HG03103 (cell line): Measurements from ENCODE around the gene TRIM66.

Experiments
- ATAC-seq: cut with Tn5 transposase; IDR thresholded peaks from one replicate; pipeline ENCODE4 v1.9.1; 2021; ENCODE audit warnings: low read depth; ENCODE audit not compliant: unreplicated experiment

The TRIM66 gene

DNA sequence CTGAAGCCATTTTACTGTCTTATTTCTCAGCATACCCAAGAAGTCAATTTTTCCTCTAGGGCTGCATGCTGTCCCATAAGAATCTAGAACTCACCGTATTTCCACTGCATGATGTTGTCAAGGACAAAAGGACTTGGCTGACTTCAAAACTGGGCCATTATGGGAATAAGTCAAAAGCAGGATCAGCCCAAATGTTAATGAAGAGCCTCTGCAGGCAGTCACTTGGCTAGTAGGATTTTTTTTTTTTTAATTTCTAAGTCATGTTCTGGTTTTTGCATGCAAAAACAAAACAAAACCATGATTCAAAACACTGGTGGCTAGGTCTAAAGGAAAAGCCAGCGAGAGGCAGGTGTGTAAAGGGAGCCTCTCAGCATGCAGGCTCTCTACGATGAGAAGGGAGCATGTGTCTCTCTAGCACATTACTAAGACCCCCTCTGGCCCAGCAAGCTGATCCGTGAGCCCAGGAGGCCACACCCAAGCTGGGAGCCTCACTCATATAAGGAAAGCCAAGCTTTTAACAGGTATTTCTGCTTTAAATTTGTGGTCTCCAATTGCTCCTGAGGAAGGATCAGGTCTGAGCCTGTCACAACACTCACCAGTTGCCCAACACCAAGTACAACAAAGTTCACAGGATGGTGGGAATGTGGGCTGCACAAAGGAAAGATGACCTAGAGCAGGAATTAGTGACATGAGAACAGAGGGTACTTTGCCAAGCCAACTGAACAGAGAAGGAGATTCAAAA, 67.0 kb downstream of the TRIM66 start:
- ATAC-seq = no peak

DNA sequence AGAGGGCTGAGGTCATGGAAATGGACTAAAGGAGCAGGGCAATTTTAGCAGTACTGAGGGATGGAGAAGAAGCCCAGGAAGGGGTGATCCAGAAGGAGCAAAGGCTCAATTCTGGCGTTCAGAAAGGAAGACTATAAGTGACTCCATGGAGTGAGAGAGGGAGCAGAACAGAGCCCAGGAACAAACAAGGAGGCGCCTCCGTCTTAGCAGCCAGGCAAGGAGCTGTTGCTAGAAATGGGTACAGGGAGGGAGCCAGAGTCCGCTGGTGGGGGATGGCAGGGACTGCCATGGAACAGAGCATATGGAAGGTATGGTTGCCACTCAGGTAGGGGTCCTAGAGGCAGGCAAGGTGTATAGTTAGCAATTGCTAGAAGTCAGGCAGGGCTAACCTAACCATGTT, 68.0 kb downstream of the TRIM66 start:
- ATAC-seq = no peak

DNA sequence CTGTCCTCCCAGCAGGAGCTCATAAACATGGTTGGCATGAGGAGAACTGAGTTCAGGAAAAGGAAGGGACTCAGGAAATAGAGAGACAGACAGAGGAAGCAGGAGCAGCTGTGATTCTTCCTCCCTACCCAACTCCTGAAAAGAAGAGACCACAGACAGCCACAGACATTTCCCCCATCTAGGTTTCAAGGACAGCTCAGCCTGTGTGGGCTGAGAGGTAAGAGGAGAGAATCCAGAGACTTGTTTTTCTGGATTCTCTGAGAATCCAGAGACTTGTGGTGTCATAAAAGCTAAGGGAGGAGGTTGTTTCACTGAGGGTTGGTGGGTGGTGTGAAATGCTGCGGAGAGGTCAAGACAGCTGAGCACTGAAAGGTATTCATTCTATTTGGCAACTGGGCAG, 69.4 kb downstream of the TRIM66 start:
- no peak for ATAC-seq

DNA sequence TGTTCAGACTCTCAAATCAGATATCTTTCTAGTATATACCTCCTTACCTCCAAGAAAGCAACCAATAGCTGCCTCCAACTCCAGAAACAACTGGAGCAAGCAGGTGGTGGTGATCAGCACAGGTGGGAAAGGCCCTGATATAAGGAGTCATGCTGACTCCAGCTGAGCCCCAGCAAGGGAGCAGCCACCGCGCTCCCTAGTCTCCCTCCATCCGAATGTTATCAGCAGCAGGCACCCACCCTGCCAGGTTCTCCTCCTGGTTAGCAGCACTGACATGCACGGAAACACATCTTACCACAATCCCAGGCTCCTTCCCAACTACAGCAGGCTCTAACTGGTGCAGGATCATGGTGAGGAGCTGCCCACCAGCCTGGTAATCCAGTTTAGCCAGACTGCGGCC, 69.9 kb downstream of the TRIM66 start:
- ATAC-seq = no peak

DNA sequence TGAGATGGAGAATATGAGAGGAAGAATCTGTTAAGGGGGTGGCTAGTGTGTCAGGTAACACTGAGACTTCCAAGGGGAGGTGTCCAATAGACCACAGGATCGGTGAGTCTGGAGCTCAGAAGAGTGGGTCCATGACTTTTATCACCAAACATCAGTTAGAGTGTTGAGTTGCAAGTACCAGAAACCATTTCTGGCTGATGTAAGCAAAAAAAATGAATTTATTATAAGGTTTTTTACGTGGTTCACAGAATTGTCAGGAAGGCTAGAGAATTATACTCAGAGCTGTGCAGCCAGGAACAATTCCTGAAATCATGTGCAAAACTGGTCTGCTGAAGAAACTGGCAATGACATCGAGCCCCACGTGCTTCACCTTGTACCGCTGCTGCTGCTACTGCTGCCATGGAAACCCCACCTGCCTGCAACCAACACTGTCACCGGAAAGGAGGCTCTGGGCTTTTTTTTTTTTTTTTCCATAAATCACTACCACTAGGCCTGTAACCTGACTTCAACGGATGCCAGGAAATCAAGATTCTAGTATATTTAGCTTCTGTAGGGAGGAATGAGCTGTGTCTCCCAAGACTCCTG, 71.8 kb downstream of the TRIM66 start:
- ATAC-seq = no peak

DNA sequence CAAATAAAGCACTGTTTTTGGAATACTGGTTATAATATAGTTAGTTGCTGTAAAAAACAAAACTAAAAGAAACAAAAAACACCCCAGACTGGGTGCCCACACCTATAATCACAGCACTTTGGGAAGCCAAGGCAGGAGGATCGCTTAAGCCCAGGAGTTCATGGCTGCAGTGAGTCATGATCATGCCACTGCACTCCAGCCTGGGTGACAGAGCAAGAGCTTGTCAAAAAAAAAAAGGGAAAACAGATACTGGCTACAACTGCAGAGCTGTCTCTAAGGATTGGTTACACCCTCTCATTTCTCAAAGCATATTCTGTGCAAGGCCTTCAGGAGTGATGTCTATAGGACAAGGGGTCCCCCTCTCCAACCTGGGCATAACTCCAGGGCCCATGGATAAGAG, 73.8 kb downstream of the TRIM66 start:
- ATAC-seq = no peak

DNA sequence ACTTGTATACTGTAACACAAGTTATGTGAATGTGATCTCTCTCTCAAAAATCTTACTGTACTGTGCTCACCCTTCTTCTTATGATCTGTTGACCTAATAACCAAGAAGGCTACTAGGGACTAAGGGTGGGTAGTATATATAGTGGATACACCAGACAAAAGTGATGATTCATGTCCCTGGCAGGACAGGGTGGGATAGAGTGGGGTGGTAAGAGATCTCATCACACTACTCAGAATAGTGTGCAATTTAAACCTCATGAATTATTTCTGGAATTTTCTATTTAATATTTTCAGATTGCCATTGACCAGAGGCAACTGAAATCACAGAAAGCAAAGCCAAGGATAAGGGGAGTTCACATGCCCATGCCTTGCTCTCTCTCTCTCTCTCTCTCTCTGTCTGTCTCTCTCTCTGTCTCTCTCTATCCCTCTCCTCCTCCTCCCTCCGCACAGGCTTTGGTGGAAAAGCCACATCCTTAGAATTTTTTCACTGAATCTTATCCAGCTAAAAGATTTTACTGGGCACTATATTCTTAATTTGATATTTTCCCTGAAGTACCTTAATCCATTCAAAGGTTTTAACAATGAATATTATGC, 76.4 kb downstream of the TRIM66 start:
- ATAC-seq = no peak

DNA sequence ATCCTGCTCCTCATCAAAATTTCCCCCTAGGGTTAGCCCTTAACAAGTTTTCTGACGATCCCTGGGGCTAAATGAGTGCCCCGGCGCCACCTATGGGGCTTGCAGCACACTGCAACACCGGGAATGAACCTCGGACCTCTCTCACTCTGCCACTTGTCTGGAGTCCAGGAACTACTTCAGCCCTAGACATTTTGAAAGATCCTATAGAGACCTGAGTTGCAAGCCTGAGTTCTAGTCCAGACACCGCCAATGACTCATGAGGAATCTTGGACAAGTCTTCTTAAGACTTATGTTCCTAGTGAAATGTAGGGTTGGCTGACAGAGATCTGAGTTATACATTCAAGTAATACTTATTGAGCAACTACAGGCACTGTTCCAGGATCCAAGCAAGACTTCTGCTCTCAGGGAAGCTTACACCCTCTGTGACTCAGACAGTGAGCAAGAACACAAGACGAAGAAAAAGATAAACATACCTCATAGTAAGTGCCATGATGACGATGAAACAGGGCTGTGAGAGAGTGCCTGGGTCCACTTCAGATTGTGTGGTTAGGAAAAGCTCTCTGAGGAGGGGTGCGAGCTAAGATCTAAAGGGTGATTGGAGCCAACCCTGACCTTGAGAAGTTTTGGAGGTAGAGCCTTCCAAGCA, 78.3 kb downstream of the TRIM66 start:
- peak; percentile 76 for ATAC-seq

DNA sequence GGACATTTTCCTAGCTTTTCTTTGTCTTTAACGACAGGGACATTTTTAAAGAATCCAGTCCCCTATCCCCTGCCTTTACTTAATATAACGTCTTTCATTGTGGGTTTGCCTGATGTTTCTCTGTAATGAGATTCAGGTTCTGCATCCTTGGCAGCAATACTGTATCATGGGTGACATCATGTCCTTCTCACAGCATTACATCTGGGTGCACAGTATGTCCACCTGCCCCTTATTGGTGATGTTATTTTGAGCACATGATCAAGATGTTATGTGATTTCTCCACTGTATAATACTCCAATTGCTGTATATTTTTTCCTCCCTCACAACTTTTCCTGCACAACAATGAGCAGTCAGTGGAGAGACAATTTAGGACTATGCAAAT, 78.8 kb downstream of the TRIM66 start:
- ATAC-seq = no peak

DNA sequence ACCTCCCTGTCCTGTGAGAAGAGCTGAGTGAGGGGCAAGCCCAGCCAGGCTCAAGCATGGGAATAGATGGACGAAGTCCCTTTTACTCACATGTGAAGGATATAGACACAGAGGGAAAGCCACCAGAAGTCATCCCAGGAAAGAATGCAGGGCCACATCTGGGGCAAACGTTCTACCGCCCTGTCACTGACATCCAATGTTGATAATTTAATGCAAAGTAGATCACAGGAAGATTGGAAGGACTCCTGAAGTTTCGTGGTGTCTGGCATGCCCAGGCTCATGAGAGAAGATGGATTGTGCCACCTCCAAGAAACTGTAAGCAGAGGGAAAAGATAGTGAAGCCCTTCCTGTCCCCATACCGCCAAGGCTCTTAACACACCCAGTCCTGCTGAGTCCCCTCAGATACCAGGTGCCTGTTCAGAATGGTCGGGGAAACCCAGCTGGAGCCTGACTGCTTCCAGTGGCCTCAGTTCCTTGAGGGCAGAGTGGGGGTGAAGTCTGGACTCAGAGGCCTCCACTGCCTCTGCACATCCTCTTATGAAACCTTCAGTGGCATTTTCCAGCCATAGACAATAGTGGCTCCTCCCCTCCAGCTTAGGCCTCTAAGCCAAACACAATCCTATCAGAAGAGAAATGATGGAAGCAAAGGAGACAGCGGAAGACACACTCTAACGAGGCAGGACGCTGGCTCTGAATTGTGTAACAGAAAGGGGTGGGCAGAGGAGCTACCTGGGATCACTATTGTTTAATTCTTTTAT, 80.9 kb downstream of the TRIM66 start:
- no peak for ATAC-seq

DNA sequence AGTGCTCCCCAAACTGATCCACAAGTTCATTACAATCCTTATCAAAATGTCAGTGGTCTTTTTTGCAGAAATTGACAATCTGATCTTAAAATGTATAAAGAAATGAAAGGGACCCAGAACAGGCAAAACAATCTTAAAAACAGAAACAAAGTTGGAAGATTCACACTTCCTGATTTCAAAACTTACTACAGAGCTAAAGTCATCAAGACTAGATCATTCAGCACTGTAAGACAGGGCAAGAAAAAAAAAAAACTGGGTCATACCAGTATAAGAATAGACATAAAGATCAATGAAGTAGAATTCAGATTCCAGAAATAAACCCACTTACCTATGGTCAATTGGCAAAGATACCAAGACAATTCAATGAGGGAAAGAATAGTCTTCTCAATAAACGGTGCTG, 84.0 kb downstream of the TRIM66 start:
- ATAC-seq = no peak

DNA sequence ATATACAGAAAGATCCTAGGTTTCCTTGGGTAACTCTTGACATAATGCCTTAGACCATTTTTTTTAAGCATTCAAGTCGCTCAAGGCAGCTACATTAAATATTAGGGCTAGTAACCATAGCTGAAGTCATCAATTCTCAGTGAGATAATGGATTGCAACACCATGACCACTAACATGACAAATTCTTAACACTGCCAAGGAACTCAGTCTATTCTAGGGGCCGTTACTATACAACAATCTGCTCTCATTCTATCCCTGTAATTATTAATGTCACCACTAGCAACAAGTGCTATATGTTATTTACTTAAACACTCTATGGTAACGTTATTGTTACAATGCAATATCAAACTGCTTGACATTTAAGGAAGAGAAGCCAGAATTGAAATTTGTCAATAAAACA, 85.3 kb downstream of the TRIM66 start:
- ATAC-seq = no peak

DNA sequence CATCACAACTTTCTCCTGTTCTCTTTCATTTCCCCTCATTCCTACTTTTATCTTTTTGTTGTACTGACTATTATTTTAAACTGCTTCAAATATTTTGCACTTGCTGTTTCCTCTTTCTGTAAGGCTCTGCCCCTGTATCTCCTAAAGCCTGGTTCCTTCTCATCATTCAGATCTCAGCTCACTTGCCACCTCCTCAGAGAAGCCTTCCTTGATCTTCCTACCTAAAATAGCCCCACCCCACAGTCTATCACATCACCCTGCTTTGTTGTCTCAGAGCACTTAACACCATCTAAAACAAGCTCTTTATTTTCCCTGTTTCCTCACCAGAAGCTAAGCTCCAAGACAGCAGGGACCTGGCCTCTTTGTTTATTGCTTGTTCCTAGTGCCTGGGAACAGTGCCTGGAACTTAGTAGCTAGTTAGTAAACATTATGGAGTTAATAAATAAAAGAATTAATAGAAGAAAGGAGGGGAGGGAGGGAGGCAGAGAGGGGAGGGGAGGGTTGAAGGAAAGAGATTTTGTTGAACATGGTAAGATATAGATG, 85.9 kb downstream of the TRIM66 start:
- ATAC-seq = no peak

DNA sequence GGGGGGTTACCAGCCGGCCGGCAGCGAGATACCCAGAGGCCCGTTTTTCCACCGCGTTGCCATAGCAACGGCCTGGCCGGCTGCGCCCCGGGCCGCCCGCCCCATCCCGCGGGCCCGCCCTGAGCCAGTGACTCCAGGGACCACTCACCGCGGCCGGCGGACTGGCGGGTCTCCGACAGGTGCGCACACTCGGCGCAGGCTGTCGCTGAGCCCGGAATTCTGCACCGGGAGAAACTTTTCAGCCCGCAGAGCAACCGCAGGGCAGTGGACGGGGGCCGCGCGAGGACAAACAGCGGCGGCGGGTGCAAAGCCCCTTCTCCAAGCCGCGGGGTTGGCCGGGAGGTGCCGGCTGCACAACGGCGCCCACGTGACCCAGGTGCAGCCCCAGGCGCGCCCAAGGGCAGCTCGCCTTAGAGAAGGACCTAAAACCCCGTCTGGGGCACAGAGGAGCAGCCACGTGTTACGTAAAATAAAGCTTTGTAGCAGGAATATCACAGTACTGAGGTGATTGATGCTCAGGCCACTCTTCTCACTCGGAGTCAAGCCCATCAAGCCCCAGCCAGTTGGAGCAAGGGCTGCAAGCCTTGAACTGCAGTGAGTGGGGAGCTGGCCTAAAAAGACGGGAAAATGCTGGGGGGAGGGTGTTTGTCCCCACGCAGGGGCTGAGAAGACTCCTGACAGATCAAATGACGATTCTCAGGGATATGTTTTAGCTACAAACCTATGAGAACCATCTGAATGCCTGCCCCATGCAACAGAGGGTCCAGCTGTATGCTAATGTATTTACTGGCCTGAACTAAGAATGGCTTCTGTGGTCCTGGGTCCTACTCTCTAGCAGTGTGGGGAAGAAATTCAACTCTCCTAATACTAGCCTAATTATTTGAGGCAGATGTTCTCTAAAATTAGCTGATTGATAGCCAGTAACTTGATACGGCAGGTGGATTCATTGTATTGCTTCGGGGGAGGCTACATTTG, 88.2 kb downstream of the TRIM66 start, which contains the start of gene STK33:
Gene STK33, minus strand, starts transcription at position 294 of the 975 bp plus-strand sequence. CDS start 119,323 bp downstream, outside the sequence.
- peak; percentile 96 for ATAC-seq

DNA sequence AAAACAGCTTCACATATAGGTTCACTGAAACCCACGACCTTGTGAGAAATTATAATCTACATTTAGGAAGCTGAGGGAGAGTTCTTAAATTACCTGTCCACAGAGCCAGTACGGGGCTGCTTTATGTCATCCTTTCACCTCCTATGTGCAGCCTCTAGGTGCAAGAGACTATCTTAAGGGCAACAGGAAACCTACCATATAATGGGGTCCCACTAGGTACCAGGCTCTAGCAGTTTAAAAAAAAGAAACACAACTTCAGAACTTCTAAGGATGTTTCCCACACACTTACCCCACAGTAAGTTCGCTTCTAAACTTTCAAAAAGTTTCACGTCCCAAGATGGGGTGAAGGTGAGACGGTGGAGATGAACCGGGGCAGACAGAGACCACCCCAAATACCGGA, 89.0 kb downstream of the TRIM66 start:
- ATAC-seq = peak; percentile 21

DNA sequence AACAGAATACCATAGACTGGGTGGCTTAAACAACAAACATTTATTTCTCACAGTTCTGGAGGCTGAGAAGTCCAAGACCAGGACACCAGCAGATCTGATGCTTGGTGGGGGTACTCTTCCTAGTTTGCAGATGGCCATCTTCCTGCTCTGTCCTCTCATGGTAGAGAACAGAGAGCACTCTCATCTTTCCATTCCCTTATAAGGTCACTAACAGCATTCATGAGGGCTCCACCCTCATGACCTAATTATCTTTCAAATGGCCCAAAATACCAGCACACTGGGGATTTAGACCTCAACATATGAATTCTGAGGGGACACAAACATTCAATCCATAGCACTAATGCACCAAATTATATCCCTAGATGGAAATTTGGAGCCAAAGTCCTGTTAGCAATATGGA, 94.5 kb downstream of the TRIM66 start:
- ATAC-seq = no peak

DNA sequence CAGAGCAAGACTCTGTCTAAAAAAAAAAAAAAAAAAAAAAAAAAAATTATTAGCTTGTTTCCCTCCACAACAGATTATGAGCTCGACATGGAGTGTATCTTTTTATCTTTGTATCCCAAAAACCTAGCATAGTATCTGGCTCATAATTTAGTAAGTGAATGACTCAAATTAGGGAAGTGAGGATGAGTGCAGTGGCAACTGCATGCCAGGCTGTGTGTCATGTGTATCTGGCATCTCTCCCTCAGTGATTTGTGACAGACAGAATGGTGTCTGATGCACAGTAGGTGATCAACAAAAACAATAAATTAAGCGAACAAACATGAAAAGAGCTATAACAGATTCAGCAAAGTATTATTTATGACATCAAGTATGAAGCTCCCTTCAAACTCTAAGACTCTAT, 95.7 kb downstream of the TRIM66 start:
- no peak for ATAC-seq

DNA sequence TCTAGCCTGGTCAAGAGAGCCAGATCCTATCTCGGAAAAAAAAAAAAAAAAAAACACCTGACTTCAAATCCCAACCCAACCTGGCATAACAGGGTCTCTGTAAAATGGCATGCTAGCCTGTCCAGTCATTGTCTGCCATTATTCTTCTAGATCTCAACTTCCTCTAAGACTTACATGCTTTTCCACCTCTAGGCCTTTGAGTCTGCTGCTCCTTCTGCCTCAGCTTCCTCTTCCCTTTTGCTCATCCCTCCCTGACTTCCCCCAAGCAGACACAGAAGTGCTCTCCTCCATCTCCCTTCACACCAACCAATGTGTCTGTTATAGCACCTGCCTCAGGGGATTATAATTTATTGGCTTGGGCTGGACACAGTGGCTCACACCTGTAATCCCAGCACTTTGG, 96.3 kb downstream of the TRIM66 start:
- no peak for ATAC-seq

DNA sequence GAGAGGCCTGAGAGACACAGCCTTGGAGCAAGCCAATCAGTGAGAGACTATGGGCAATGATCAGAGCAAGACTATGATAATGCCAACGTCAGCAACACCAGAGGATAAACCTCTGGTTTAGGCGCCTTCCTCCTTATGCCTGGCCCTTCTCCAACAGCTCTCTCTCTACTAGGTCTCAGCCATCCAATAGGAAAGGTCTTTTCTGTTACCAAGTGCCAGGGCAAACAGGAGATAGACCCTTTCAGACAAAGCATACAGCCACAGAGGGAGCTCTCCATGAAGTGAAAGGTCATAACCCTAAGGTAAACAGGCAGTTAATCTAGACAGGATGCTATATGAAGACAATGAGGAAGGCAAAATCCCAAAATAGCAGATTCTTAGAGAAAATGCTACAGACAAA, 98.0 kb downstream of the TRIM66 start:
- ATAC-seq = no peak
